ENCODE measurements around the gene MAL.

MAL gene

GRCh38 chr2:95050385-95051300 lies 25.1 kb downstream of the MAL start:
- no peak for TF ChIP-seq CTCF (IDR thresholded peaks at IDR 0.05; ENCODE audit: borderline replicate concordance, insufficient read depth, low read depth, low read length)
- no peak overlapping the region for H3K4me3 ChIP-seq (ENCODE audit: low read depth, low read length)

DNA sequence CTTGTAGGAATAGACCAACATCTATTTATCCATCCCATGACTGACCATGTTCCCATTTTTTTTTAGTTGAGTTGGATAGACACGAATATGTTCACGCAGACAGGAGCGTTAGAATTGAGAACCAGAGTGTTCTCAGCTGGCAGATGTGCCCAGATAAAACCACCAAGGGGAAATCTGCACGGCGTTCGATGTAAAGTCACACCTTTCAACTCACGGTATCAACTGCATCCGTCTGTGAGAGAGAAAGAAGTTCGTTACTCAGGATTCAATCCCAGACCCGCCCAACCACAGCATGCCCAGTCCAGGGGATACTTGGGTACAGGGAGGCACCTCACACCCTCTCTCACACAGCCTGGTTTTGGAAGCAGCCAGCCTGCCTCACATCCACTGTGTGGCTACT lies 26.1 kb downstream of the MAL start:
- H3K4me3 ChIP-seq (ENCODE audit: low read depth, low read length): no peak overlapping the region
- TF ChIP-seq CTCF (IDR thresholded peaks at IDR 0.05; ENCODE audit: borderline replicate concordance, insufficient read depth, low read depth, low read length): no peak

- TF ChIP-seq CTCF (IDR thresholded peaks at IDR 0.05; ENCODE audit: borderline replicate concordance, insufficient read depth, low read depth, low read length): no peak
- H3K4me3 ChIP-seq (ENCODE audit: low read depth, low read length): no peak overlapping the region
Measured at GRCh38 chr2:95052307-95052706, 26.8 kb downstream of the MAL start.

- no peak overlapping the region for H3K4me3 ChIP-seq (ENCODE audit: low read depth, low read length)
- TF ChIP-seq CTCF (IDR thresholded peaks at IDR 0.05; ENCODE audit: borderline replicate concordance, insufficient read depth, low read depth, low read length): no peak
Measured at GRCh38 chr2:95052804-95053479, 27.4 kb downstream of the MAL start.

DNA sequence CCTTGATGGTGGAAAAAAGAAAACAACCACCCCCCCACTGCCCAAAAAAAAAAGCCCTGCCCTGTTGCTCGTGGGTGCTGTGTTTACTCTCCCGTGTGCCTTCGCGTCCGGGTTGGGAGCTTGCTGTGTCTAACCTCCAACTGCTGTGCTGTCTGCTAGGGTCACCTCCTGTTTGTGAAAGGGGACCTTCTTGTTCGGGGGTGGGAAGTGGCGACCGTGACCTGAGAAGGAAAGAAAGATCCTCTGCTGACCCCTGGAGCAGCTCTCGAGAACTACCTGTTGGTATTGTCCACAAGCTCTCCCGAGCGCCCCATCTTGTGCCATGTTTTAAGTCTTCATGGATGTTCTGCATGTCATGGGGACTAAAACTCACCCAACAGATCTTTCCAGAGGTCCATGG lies 28.0 kb downstream of the MAL start:
- H3K4me3 ChIP-seq (ENCODE audit: low read depth, low read length): no peak overlapping the region
- TF ChIP-seq CTCF (IDR thresholded peaks at IDR 0.05; ENCODE audit: borderline replicate concordance, insufficient read depth, low read depth, low read length): peak; percentile 32; the same call in 1 of the 2 replicates

DNA sequence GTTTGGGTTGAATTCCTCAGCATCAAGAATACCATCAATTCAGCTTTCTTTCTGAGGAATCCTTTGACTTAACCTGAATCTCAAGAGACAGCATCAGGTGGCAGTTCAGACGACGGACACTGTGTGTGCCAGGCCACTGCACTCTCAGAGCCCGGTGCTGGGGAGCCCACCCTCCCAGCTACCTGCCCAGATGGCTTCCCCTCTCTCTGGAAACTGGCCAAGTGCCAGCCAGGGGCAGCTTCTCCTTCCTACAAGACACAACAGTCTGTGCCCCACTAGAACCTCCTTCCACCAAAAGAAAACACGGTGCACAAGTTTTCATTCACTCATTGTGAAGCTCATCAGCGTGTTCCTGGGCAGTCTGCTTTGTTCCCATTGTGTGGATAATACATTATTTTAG lies 28.5 kb downstream of the MAL start:
- TF ChIP-seq CTCF (IDR thresholded peaks at IDR 0.05; ENCODE audit: borderline replicate concordance, insufficient read depth, low read depth, low read length): no peak

More for the DNA sequence above, 28.5 kb downstream of the MAL start:
- H3K4me3 ChIP-seq (ENCODE audit: low read depth, low read length): no peak overlapping the region

All from GM12875 (cell line).